Neural progenitor cell (in vitro differentiated cells): Measurements from ENCODE around the gene SPEM1.

Source experiments
- CTCF ChIP-seq: fragments of 200-600 bp; sonication (generic); IDR thresholded peaks from 2 replicates; pipeline ENCODE4 v1.5.1; 2017; ENCODE audit warnings: antibody characterized with exemption, mild to moderate bottlenecking
- EZH2 ChIP-seq: fragments of 200-600 bp; sonication (generic); IDR thresholded peaks from 2 replicates; pipeline ENCODE4 v1.6.1; 2017; ENCODE audit warnings: antibody characterized with exemption, mild to moderate bottlenecking, moderate library complexity
- EZH2phosphoT487 ChIP-seq: fragments of 200-600 bp; sonication (generic); IDR thresholded peaks from 2 replicates; pipeline ENCODE4 v1.6.1; 2017; ENCODE audit warnings: antibody characterized with exemption

- no peak for TF ChIP-seq EZH2phosphoT487
- no peak for TF ChIP-seq CTCF
- no peak for TF ChIP-seq EZH2
Observed at GRCh38 chr17:7443499-7444485, 23.7 kb downstream of the SPEM1 start.
